22Rv1 (cell line): ENCODE data around the gene GDPD1.

Source experiments
- ZFX ChIP-seq: fragments of 450-650 bp; IDR thresholded peaks from 2 replicates; pipeline ENCODE4 v1.6.1; 2017; ENCODE audit warnings: antibody characterized with exemption, borderline replicate concordance
- TF ChIP-seq, protein P1 (sequence below): fragments of 450-650 bp; IDR thresholded peaks from 2 replicates; pipeline ENCODE4 v1.5.1; 2017; ENCODE audit warnings: mild to moderate bottlenecking

- TF ChIP-seq, protein P1, sequence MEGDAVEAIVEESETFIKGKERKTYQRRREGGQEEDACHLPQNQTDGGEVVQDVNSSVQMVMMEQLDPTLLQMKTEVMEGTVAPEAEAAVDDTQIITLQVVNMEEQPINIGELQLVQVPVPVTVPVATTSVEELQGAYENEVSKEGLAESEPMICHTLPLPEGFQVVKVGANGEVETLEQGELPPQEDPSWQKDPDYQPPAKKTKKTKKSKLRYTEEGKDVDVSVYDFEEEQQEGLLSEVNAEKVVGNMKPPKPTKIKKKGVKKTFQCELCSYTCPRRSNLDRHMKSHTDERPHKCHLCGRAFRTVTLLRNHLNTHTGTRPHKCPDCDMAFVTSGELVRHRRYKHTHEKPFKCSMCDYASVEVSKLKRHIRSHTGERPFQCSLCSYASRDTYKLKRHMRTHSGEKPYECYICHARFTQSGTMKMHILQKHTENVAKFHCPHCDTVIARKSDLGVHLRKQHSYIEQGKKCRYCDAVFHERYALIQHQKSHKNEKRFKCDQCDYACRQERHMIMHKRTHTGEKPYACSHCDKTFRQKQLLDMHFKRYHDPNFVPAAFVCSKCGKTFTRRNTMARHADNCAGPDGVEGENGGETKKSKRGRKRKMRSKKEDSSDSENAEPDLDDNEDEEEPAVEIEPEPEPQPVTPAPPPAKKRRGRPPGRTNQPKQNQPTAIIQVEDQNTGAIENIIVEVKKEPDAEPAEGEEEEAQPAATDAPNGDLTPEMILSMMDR: no peak
- TF ChIP-seq ZFX: no peak
Measured at GRCh38 chr17:59278406-59278805, 58.1 kb downstream of the GDPD1 start.
